HG03066 (cell line): ENCODE results near the gene FAM171A2.
"Not testable (repeated sequence)": the region's sequence is repeated elsewhere in the genome, so short reads cannot be mapped to it uniquely, and the experiment has no call there.

Experiments
- ATAC-seq: cut with Tn5 transposase; IDR thresholded peaks from one replicate; pipeline ENCODE4 v1.9.1; 2021; ENCODE audit warnings: low read depth; ENCODE audit not compliant: unreplicated experiment

The FAM171A2 gene

GRCh38 chr17:44363613-44364159 lies at the start of gene FAM171A2:
FAM171A2 (minus strand) TSS chr17:44363853; CDS start chr17:44363714, 139 bp downstream.
- no peak for ATAC-seq

- ATAC-seq = no peak
These were observed 45.8 kb upstream of the FAM171A2 start for GRCh38 chr17:44409309-44410028.

- ATAC-seq = no peak
These were observed 45.1 kb upstream of the FAM171A2 start for GRCh38 chr17:44408786-44409185.

GRCh38 chr17:44402564-44403172 lies 39.0 kb upstream of the FAM171A2 start:
- ATAC-seq = peak; percentile 73

- ATAC-seq = no peak
These were observed 36.7 kb upstream of the FAM171A2 start for GRCh38 chr17:44400226-44400847.

- no peak for ATAC-seq
These were observed 35.3 kb upstream of the FAM171A2 start for GRCh38 chr17:44398692-44399691.

GRCh38 chr17:44397479-44398440 lies 34.1 kb upstream of the FAM171A2 start:
- no peak for ATAC-seq

GRCh38 chr17:44396946-44397345 lies 33.3 kb upstream of the FAM171A2 start:
- ATAC-seq = no peak

GRCh38 chr17:44394833-44395232 lies 31.2 kb upstream of the FAM171A2 start:
- ATAC-seq = no peak

- ATAC-seq = not testable (repeated sequence)
These were observed 30.5 kb upstream of the FAM171A2 start for GRCh38 chr17:44394112-44394511.

- ATAC-seq = no peak
These were observed 26.7 kb upstream of the FAM171A2 start for GRCh38 chr17:44390250-44390870.

- no peak for ATAC-seq
These were observed 26.1 kb upstream of the FAM171A2 start for GRCh38 chr17:44389723-44390202.

GRCh38 chr17:44389281-44389680 lies 25.6 kb upstream of the FAM171A2 start, which contains the start of gene ITGA2B:
ITGA2B (minus strand) TSS chr17:44389649; CDS start chr17:44389473, 176 bp downstream.
- ATAC-seq = no peak

- no peak for ATAC-seq
These were observed 24.2 kb upstream of the FAM171A2 start for GRCh38 chr17:44387804-44388203.

GRCh38 chr17:44386182-44386525 lies 22.5 kb upstream of the FAM171A2 start:
- ATAC-seq = no peak

GRCh38 chr17:44385287-44386181 lies 21.9 kb upstream of the FAM171A2 start:
- ATAC-seq = no peak

- no peak for ATAC-seq
These were observed 21.2 kb upstream of the FAM171A2 start for GRCh38 chr17:44384823-44385286.
